Measurements from ENCODE around the gene PRR15L. TPM values are rescaled to one million over a fixed set of nuclear protein-coding genes. Genes with fewer than 3 reads are reported as not detected.
"Not testable (repeated sequence)": the region's sequence is repeated elsewhere in the genome, so short reads cannot be mapped to it uniquely, and the experiment has no call there.

Gene PRR15L
- total RNA-seq, 1 donor from 2014 or later, result not detected

GRCh38 chr17:47988445-47988844, 30.8 kb upstream of the PRR15L start:
- not testable (repeated sequence) for DNase-seq

- peak; percentile 29 for DNase-seq
These were observed 29.7 kb upstream of the PRR15L start for GRCh38 chr17:47987240-47987835.

DNA sequence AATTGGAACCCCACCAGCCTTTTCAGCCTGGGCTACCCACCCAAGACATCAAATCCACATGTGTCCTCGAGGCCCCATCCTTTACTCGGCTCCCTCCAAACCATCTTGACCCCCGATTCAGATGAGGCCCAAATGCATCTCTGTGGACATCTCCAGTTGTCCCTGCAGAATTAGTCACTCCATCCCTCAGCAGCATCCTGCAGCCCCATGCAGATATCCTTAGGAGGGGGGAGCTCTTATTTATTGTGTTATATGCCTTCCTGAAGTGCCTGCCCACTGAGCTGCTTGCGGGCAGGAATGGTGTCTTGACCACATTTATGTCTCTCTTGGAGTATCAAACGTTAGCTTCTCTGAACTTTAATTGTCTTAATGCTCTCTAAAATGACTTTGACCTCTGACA, 28.8 kb upstream of the PRR15L start:
- no peak for DNase-seq

- DNase-seq, result no peak
These were observed 26.0 kb upstream of the PRR15L start for GRCh38 chr17:47983492-47984223.

DNA sequence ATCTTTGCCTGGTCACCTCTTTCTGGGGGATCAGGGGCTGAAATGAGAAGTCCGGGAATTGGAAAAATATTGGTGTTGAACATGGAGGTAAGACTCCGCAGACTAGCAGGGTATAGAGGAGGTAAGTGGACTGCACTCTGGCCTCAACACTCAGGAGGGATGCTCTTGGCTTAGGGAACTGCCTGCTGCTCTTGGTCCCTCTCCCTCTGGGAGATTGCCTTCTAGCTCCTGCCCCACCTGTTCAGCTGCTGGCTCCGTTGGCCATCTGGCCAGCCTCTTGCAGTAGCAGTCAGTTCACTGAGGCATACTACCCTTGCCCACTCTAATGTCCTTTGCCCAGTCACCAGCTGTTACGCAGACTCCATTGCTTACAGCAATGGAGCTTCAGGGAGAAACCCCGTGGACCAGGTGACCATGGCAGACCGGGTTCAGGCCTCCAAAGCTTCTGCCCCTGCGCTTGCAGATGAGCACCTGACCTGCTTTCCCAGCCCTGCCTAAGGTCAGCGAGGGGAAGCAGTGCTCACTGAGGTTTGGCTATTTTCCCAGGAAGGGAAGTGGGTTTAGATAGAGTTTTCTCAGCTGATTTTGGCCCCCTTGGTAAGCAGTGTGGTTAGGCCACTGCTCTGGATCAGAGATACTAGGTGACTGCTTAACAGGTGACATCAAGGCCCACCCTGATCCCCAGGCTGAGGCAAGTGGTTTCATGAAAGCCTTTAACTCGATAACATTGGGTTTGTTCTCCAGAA, 25.1 kb upstream of the PRR15L start:
- DNase-seq, result no peak

DNA sequence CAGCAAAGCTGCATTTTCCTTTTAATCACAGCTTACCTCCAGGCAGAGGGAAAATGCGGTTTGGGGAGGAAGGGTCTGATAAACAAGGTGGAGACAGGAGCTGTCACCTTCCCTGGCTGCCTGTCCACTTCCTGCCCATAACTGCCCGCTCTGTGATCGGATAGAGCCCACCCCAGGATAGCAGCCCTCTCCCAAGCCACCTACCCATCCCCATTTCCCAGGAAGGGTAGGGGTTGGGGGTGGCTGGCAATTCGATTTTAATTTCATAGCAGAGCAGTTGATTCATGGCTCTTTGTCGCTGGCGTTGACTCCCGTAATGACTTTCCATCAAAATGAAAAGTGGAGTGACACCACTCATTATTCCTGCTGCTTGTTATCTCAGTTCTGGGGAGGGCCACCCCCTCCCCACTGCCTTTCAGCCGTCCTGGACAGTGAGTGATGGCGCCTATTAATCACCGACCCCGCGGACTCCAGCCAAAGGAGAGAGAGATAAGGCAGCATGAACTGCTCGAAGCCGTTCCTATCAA, 24.5 kb upstream of the PRR15L start:
- no peak for DNase-seq

DNA sequence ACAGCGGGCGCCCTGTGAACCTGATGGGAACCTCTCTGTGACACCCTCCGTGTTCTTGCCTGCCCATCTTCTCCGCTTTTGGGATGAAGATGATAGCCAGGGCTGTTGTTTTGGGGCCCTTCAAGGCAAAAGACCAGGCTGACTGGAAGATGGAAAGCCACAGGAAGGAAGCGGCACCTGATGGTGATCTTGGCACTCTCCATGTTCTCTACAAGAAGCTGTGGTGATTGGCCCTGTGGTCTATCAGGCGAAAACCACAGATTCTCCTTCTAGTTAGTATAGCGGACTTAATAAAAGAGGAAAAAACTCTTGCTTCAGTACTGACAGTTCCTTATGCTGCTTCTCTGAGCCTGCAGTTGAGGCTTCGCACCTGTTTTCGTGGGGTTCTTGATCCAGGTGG, 23.8 kb upstream of the PRR15L start:
- no peak for DNase-seq

DNA sequence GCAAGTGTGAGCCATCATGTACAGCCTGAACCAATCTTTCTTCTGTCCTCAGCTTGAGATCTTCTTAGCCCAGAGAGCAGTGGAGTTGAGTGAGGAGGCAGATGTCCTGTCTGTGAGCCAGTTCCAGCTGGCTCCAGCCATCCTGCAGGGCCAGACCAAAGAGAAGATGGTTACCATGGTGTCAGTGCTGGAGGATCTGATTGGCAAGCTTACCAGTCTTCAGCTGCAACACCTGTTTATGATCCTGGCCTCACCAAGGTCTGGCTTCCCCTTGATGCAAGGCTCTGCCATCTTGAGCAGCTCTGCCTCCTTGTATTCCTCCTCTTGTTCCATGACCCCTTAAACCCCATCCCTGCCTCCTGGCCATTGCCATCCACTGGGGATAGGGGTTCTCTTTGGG, 22.9 kb upstream of the PRR15L start:
- no peak for DNase-seq

DNA sequence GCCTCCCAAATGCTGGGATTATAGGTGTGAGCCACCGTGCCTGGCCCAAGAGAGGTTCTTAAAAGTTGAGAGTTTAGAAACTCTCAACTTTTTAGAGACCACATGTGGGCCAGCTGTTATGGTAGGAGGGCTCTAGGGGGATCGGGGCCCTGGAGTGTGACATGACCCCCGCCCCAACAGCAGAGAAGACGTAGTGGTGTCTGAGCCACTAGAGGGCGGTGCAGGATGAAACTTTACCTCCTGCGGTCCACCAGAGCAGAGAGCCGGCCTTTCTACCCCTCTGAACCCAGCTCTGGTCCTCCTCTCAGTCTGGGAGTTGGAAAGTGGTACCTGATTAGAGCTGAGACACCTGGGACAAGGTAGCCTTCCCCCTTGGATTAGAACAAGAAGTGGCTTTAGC, 20.6 kb upstream of the PRR15L start:
- DNase-seq, result peak; percentile 81

- DNase-seq, result no peak
These were observed 18.1 kb upstream of the PRR15L start for GRCh38 chr17:47975823-47976205.

DNA sequence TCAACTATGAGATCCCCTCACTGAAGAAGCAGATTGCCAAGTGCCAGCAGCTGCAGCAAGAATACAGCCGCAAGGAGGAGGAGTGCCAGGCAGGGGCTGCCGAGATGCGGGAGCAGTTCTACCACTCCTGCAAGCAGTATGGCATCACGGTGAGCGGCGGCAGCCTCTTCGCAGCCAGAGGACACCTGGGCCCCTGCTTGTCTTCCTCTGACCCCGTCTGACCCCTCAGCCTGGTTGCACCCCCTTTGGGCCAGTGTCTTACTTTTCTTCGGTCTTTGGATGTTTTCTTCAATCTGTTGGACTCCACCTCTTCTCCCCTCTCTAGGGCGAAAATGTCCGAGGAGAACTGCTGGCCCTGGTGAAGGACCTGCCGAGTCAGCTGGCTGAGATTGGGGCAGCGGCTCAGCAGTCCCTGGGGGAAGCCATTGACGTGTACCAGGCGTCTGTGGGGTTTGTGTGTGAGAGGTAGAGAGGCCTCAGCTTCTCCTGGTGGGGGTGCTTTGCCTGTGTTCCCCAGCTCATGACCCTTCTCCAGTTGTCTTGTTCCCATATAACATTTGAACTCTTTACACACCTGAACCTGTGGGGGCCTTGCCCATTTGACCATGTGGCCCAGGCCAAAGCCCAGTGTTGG, 17.6 kb upstream of the PRR15L start:
- DNase-seq, result no peak

GRCh38 chr17:47973541-47973940, 15.9 kb upstream of the PRR15L start:
- no peak for DNase-seq

- peak; percentile 100 for DNase-seq
These were observed 13.2 kb upstream of the PRR15L start, which contains the start of gene CDK5RAP3 for GRCh38 chr17:47970725-47971499. Gene CDK5RAP3, plus strand, starts transcription at chr17:47971113. Its CDS starts 34 bp downstream, at chr17:47971147.

DNA sequence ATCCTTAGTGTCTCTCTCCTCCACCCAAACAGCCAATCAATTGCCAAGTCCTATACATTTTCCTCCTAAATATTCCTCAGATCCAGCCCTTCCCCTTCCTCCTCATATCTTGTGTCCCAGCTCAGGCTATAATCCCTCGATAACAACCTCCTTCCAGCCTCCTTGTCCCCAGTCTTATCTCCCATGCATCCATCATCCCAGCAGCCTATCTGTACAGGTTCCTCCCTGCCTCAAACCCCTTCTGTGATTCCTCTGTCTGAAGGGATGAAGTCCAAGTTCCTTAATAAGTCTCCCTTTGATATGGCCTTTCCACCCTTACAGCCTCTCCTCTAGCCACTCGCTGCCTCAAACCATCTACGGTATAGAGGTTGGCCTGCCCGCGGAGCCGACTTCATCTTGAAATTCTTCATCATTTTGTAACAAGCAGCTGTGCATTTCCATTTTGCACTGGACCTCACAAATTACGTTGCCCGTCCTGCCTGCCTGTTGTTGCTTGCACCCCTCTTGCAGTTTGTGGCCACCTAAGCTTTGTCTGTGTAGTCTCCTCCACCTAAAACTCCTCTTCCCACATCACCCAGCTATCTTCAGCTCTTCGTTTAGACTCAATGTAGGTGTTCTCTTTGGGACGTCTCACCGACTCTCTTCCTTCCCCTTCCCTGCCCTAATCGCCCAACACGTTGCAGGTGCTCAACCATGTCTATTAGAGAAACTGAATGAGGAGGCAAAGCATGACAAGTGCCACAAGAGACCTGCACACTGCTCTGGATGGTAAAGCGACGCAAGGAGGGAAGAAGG, 12.4 kb upstream of the PRR15L start:
- no peak for DNase-seq

DNA sequence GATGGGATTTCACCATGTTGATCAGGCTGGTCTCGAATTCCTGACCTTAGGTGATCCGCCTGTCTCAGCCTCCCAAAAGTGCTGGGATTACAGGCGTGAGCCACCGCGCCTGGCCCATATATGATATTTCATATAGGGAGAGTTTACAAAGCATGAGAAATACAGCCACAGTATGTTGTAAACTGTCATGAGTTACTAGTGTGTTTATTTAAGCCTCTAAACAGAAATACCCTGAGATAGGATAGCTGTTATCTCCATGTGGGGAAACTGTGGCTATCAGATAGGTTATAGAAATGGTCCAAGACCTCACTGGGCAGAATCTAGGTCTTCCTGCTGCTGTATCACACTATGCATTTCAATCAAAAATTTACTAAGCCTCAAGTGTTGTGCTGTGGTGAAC, 11.2 kb upstream of the PRR15L start:
- no peak for DNase-seq

DNA sequence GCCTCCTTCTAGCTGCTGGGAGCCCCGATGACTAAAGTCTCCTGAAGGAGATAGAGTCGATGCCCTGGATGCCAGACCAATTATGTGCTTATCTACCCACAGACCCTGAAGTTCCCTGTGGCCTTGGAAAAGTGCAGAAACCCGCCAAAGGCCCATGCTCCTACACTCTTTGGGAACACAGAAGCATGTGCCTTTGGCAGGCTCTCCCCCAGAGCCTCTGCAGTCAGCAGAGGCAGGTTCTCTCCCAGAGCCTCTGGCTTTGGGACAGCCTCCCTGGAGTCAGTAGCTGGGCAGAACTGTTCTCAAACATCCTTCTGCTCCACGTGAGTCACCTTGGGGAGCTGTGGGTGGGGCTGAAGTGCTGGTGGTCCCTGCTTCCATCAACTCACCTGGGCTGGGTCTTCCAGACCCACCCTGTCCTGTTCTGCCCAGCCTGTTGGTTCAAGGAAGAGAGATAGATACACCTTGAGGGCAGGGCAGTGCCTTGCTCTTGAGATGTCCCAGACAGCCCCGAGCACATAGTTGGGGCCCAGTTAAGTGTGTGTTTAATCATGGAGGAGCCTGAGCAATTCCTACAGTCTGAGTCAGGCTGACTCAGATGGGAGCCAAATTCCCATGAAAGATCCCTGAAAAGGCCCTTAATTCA, 10.0 kb upstream of the PRR15L start:
- DNase-seq, result no peak

- no peak for DNase-seq
These were observed 8.4 kb upstream of the PRR15L start for GRCh38 chr17:47966079-47966519.

DNA sequence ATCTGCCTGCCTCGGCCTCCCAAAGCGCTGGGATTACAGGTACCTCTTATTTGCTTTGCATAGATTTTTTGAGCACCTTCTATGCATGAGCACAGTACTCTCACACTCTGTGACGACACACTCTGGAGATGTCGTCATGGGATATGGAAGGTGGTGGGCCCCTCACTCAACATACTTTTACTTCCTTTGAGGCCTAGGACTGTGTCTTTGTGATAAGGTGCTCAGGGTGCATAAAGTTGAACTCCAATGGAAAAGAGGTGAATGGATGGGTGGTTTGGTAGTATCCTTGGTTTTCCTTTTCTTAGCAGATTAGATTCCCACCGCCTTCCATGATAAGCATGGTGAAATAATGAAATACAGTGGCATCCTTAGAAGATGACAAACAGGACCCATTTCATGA, 7.2 kb upstream of the PRR15L start:
- no peak for DNase-seq

GRCh38 chr17:47962901-47963300, 5.2 kb upstream of the PRR15L start:
- no peak for DNase-seq

- DNase-seq, result no peak
These were observed 3.7 kb upstream of the PRR15L start for GRCh38 chr17:47961406-47961805.
